ENCODE data around the gene CRELD1.

CRELD1 gene, protein sequence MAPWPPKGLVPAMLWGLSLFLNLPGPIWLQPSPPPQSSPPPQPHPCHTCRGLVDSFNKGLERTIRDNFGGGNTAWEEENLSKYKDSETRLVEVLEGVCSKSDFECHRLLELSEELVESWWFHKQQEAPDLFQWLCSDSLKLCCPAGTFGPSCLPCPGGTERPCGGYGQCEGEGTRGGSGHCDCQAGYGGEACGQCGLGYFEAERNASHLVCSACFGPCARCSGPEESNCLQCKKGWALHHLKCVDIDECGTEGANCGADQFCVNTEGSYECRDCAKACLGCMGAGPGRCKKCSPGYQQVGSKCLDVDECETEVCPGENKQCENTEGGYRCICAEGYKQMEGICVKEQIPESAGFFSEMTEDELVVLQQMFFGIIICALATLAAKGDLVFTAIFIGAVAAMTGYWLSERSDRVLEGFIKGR

DNA sequence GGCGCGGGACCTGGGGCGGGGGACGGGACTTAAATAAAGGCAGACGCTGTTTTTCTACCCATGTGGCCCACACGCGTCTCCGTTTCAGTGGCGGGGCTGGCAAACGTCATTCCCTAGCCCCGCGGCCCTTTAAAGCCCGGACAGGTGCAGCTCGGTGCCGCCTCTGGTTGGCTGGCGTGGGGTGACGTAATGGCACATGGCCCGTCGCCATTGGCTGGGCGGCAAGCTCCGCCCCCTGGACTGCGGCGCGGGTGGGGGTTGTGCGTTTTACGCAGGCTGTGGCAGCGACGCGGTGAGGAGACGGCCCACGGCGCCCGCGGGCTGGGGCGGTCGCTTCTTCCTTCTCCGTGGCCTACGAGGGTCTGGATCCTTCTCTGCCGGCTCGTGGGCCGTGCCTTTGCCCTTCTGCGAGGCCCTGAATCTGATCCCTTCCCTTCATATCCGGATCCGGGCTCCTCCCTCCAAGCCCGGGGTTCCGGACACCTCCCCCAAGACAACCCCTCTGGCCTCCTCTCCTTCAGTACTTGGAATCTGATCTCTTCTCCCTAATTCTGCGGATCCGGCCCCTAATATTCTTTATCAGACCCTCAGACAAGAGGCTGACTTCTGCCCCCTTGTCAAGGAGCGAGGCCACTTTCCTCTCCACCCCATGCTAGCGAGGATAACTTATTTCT, at the start of gene CRELD1:
TSS of gene CRELD1 (plus strand) at position 274 of the 674 bp plus-strand sequence. CDS start 605 bp downstream, outside the sequence.
- H3K4me2 ChIP-seq (ENCODE audit: low read length), result peak within 1 kb of the TSS; percentile 87
- H2AFZ ChIP-seq, result peak within 1 kb of the TSS; percentile 99
- H3K4me1 ChIP-seq, result peaks cover 10% of the 10 kb centered on the region
- no peaks in the 10 kb centered on the region for H3K27me3 ChIP-seq (ENCODE audit: control insufficient read depth, insufficient read depth, low read length)
- peak within 1 kb of the TSS; percentile 93 for H3K27ac ChIP-seq
- no peaks in the 10 kb centered on the region for H3K9me3 ChIP-seq (ENCODE audit: control insufficient read depth, low read length)
- H3K36me3 ChIP-seq (ENCODE audit: control insufficient read depth, insufficient read depth, low read length), result no peaks in the 10 kb centered on the region
- H3K79me2 ChIP-seq, result peaks cover 9% of the 10 kb centered on the region
- TF ChIP-seq, protein P1, sequence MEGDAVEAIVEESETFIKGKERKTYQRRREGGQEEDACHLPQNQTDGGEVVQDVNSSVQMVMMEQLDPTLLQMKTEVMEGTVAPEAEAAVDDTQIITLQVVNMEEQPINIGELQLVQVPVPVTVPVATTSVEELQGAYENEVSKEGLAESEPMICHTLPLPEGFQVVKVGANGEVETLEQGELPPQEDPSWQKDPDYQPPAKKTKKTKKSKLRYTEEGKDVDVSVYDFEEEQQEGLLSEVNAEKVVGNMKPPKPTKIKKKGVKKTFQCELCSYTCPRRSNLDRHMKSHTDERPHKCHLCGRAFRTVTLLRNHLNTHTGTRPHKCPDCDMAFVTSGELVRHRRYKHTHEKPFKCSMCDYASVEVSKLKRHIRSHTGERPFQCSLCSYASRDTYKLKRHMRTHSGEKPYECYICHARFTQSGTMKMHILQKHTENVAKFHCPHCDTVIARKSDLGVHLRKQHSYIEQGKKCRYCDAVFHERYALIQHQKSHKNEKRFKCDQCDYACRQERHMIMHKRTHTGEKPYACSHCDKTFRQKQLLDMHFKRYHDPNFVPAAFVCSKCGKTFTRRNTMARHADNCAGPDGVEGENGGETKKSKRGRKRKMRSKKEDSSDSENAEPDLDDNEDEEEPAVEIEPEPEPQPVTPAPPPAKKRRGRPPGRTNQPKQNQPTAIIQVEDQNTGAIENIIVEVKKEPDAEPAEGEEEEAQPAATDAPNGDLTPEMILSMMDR (IDR thresholded peaks at IDR 0.05), result no peak
- H3K9ac ChIP-seq, result peak within 1 kb of the TSS; percentile 81
- H3K4me3 ChIP-seq (ENCODE audit: low read depth, low read length), result peak within 1 kb of the TSS; percentile 92

DNA sequence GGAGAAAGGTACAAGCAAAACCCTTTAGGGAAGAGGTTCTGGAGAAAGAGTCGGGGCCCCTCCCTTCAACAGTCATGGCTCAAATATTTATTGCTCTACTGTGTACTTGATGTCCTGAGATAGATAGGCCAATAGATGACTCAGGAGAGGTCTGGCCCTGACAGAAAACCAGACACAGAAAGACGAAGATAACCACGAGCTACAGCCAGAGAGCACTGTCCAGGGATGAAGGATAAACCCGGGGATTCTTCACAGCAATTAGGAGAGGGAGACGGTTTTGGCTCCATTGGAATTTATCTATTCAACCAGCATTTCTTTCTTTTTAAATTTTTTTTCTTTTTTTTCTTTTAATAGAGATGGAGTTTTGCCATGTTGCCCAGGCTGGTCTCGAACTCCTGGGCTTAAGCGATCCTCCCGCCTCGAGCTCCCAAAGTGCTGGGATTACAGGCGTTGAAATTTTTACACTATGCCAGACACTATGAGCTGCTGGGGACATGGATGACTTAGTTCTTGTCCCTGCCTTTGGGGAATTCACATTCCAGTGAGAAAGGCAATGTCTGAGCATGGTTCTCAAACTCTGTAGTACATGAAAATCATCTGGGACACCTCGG, 49.0 kb upstream of the CRELD1 start:
- Histone ChIP-seq H3K9ac (no peak overlapping the region), H2AFZ (no peak overlapping the region), H3K27me3 (ENCODE audit: control insufficient read depth, insufficient read depth, low read length) (no peaks in the 10 kb centered on the region), H3K36me3 (ENCODE audit: control insufficient read depth, insufficient read depth, low read length) (no peaks in the 10 kb centered on the region), H3K4me2 (ENCODE audit: low read length) (no peak overlapping the region), H3K4me3 (ENCODE audit: low read depth, low read length) (no peak overlapping the region), H3K4me1 (no peaks in the 10 kb centered on the region), H3K27ac (no peak overlapping the region), H3K9me3 (ENCODE audit: control insufficient read depth, low read length) (no peaks in the 10 kb centered on the region), H3K79me2 (no peaks in the 10 kb centered on the region)
- TF ChIP-seq, protein P1 (IDR thresholded peaks at IDR 0.05), result no peak

DNA sequence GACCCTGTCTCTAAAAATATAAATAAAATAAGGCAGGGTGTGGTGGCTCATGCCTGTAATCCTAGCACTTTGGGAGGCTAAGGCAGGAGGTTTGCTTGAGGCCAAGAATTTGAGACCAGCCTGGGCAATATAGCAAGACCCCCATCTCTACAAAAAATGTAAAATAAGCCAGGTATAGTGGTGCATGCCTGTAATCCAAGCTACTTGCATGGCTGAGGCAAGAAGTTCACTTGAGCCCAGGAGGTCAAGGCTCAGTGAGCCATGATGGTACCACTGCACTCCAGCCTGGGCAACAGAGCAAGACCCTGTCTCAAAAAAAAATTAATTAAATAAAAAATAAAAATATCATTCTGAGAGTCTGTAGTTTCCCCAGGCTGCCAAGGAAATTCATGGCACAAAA, 47.3 kb upstream of the CRELD1 start:
- no peak overlapping the region for H3K4me3 ChIP-seq (ENCODE audit: low read depth, low read length)
- no peak overlapping the region for H3K9ac ChIP-seq
- H3K9me3 ChIP-seq (ENCODE audit: control insufficient read depth, low read length), result no peaks in the 10 kb centered on the region
- no peaks in the 10 kb centered on the region for H3K36me3 ChIP-seq (ENCODE audit: control insufficient read depth, insufficient read depth, low read length)
- H3K27ac ChIP-seq, result no peak overlapping the region
- peaks cover 3% of the 10 kb centered on the region for H3K79me2 ChIP-seq
- no peak overlapping the region for H2AFZ ChIP-seq
- H3K4me2 ChIP-seq (ENCODE audit: low read length), result no peak overlapping the region
- TF ChIP-seq, protein P1 (IDR thresholded peaks at IDR 0.05), result no peak
- H3K27me3 ChIP-seq (ENCODE audit: control insufficient read depth, insufficient read depth, low read length), result no peaks in the 10 kb centered on the region
- peaks cover 3% of the 10 kb centered on the region for H3K4me1 ChIP-seq

DNA sequence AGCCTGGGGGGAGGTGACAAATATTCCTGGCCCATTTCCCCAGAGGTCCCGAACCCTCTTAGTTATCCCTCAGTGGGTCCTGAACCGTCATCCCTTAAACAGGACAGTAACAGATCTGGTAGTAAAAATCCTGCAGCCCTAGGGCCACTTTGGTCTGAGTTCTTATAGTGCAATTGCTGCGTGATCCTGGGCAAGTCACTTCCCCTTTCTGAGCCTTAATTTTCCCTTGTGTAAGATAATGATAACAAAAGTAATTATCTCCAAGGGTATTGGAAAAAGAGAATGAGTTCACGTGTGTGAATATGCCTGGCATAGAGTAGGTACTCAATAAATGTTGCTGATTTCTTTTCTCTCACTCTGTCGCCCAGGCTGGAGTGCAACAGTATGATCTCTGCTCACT, 46.2 kb upstream of the CRELD1 start:
- Histone ChIP-seq H2AFZ (no peak overlapping the region), H3K27me3 (ENCODE audit: control insufficient read depth, insufficient read depth, low read length) (no peaks in the 10 kb centered on the region), H3K27ac (no peak overlapping the region), H3K4me3 (ENCODE audit: low read depth, low read length) (no peak overlapping the region), H3K36me3 (ENCODE audit: control insufficient read depth, insufficient read depth, low read length) (no peaks in the 10 kb centered on the region), H3K79me2 (peaks cover 3% of the 10 kb centered on the region), H3K9me3 (ENCODE audit: control insufficient read depth, low read length) (no peaks in the 10 kb centered on the region), H3K9ac (no peak overlapping the region), H3K4me2 (ENCODE audit: low read length) (no peak overlapping the region), H3K4me1 (peaks cover 3% of the 10 kb centered on the region)
- TF ChIP-seq, protein P1 (IDR thresholded peaks at IDR 0.05), result no peak
